ENCODE measurements around the gene CHMP3.

CHMP3 gene

GRCh38 chr2:86461042-86461743 is 102.0 kb downstream of the CHMP3 start:
- no peak for DNase-seq

- DNase-seq = no peak
Measured at GRCh38 chr2:86455181-86455580, 108.1 kb downstream of the CHMP3 start.

- no peak for DNase-seq
Measured at GRCh38 chr2:86454238-86454637, 109.0 kb downstream of the CHMP3 start.

- no peak for DNase-seq
Measured at GRCh38 chr2:86453836-86454235, 109.4 kb downstream of the CHMP3 start.

All from activated CD4-positive, alpha-beta T cell treated with anti-CD3 and anti-CD28 coated beads, Interleukin-2, amount 50 U/mL, for 48 hours (primary cell).